Inflammatory macrophage treated with lipopolysaccharide for 1 hour (primary cell): Measurements from ENCODE around the gene PCSK9.

Source experiments
- DNase-seq, 2 donors: peaks; one replicate each; pipeline ENCODE4 v3.0.0-alpha.2; 2020 to 2022

Gene PCSK9

DNA sequence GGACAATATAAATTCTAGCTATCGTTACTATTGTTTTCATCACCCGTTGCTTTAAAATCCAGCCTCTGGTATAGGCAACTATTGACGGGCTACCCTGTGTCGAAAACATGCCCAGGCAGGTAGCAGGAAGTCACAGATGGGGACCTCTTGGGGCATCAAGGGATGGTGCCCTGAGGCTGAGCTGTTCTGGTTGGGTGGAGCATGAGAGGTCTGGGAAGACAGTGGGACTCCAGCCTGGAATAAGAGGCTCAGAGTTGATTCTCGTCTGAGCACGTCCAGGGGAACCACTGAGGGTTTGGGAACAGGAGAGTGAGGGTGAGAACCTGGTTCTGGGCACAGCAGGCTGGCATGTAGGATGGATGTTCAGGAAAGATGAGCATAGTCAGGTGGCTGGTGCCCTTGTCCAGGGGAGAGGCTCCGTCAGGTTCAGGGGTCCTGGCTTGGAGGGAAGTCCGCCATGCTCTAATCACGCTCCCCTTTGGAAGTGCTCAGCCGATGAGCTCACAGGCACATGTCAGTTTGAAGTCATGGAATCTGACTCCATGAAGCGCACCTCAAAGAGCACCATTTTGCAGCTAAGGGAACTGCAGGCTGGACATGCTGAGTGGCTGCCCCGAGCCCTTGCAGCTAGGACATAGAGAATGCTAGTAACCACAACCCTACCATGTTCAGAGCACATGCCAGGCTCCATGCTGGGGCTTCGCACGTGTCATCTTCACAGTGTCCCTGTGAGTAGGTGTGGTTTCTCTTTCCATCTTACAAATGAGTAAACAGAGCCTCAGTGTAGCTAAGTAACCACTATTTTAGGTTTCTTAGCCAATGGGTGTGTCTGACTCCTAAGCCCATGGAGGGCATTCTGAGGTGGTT lies 21.0 kb downstream of the PCSK9 start:
- DNase-seq = no peak

DNA sequence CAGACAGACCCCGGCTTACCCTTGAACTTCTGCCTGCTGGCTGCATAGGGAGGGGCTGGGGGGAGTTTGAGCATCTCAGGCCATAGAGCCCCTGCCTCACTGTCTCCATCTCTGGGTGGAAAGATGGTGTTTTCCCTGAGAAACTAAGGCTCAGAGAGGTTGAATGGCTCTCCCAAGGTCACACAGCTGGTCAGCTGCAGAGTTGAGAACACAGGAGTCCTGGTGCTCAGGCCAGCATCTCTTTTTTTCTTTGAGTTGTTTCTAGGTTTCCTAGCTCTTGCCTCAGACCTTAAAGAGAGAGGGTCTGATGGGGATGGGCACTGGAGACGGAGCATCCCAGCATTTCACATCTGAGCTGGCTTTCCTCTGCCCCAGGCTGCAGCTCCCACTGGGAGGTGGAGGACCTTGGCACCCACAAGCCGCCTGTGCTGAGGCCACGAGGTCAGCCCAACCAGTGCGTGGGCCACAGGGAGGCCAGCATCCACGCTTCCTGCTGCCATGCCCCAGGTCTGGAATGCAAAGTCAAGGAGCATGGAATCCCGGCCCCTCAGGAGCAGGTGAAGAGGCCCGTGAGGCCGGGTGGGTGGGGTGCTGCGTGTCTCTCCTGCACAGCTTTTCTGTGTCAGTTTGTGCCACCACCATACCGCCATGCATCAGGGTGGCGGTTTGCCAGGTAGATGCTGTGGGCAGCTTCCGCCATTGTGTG lies 21.8 kb downstream of the PCSK9 start:
- no peak for DNase-seq

DNA sequence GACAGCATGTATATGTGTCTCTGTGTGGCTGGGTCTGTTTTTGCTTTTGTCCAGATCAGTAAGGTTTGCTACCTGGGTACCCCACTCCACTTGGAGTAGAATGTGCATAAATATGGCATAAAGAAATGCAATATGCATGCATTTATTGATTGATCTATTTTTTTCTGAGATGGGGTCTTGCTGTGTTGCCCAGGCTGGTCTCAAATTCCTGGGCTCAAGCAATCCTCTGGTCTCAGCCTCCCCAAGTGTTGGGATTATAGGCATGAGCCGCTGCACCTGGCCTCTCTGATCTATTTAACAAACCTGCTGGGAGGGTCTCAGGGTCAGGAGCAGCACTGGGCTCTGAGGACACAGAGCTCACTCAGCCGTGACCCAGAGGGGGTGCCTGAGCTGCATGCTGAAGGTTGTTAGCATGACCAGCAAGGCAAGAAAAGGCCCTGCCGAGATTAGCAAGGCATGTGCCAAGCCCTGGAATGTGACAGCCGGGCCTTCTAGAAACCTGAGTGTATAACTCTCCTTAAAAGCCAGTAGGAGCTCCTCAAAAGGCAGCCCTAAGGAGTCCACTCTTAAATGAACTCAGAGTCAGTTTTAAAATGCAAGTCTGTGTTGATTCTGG lies 22.5 kb downstream of the PCSK9 start:
- no peak for DNase-seq

DNA sequence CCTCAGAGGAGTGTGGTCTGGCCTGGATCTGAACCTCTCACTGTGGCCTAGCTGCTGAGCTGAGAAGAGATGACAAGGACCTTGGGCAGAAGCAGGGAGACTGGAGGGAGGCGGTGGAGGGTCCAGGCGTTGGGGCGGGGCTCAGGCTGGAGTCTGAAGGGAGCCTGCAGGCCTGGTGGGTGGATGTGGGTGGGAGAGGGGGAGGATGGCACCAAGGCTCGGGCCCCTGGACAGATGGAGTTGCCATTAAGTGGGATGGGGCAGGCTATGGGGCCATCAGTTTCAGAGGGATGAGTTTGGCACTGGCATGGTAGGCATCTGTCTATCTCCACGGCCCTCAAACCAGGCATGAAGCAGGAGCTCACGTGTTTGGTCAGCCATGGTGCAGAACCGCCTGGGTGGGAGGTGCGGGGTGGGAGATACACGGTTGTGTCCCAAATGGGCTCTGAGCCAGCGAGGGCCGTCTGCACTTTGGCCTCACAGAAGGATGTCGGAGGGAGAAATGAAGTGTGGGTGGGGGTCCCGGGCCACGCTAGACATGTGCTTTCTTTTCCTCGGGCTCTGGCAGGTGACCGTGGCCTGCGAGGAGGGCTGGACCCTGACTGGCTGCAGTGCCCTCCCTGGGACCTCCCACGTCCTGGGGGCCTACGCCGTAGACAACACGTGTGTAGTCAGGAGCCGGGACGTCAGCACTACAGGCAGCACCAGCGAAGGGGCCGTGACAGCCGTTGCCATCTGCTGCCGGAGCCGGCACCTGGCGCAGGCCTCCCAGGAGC lies 23.6 kb downstream of the PCSK9 start:
- no peak for DNase-seq

DNA sequence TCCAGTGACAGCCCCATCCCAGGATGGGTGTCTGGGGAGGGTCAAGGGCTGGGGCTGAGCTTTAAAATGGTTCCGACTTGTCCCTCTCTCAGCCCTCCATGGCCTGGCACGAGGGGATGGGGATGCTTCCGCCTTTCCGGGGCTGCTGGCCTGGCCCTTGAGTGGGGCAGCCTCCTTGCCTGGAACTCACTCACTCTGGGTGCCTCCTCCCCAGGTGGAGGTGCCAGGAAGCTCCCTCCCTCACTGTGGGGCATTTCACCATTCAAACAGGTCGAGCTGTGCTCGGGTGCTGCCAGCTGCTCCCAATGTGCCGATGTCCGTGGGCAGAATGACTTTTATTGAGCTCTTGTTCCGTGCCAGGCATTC lies 24.2 kb downstream of the PCSK9 start:
- DNase-seq = no peak

DNA sequence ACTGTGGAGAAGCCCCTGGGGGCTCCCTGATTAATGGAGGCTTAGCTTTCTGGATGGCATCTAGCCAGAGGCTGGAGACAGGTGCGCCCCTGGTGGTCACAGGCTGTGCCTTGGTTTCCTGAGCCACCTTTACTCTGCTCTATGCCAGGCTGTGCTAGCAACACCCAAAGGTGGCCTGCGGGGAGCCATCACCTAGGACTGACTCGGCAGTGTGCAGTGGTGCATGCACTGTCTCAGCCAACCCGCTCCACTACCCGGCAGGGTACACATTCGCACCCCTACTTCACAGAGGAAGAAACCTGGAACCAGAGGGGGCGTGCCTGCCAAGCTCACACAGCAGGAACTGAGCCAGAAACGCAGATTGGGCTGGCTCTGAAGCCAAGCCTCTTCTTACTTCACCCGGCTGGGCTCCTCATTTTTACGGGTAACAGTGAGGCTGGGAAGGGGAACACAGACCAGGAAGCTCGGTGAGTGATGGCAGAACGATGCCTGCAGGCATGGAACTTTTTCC lies 24.8 kb downstream of the PCSK9 start:
- no peak for DNase-seq

DNA sequence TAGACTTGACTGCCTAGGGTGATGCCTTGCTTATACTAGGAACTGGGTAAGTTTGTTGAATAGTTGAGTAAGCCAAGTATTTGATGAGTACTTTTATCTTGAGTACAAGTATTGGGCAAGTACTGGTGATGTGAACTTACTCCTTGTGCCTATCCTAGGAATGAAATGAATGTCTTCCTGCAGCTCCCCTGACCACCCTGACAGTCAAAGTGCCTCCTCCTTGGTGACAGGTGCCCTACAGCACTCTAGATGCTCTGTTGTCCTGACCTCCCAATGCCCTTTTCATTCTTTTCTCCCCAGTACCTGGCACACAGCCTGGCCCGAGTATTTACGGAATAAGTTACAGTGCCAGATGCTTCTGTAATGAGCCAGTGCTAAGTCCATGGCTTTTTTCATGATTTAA lies 25.5 kb downstream of the PCSK9 start:
- no peak for DNase-seq

DNA sequence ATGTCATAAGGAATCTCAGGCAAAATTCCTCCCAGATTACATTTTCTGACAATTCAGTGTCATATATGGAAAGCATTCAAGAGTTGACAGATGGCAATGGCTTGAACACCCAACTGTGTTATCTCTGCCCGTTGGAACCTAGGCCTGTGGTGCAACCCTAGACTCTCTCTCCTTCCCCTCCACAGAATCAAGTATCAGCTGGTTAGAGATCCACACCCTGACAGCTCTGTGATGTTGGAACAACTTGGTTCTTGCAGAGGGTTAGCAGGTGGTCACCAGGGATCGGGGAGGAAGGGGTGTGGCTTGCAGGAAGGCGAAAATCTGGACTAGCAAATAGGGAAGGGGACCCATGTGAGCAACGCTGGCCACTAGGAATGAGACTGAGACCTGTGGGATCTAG lies 26.3 kb downstream of the PCSK9 start:
- no peak for DNase-seq

DNA sequence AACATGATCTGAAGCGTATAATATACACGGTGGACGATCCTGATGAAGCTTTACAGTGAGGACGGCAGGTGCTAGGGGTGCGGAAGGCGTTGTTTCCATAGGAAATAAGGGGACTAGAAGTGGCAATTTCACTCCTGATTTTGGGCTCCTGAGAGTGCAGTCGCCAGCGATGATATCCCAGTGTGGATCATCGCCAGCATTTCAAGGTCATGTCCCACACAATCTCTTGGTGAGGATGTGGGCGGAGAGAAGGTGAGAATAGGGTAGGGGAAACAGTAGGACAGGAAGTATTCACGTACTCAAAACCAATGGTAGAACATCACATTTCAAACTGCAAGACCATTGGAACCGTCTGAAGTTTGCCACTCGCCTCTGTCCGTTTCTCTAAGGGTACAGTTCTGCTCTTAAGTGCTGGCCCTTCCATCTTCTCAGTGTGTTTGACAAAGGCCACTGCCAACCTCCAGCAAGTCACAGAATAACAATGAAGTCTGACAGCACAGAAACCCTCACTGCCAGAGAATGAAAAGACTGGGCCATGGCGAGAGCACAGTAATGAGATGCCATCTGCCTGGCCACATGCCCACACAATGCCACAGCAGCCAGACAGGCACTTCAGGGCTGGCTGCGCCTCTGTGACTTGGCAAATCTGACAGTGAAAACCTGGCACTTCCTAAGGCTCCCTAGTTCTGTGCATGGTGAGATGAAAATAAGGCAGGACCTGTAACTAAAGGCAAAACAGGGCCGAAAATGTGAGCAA lies 27.9 kb downstream of the PCSK9 start:
- no peak for DNase-seq

DNA sequence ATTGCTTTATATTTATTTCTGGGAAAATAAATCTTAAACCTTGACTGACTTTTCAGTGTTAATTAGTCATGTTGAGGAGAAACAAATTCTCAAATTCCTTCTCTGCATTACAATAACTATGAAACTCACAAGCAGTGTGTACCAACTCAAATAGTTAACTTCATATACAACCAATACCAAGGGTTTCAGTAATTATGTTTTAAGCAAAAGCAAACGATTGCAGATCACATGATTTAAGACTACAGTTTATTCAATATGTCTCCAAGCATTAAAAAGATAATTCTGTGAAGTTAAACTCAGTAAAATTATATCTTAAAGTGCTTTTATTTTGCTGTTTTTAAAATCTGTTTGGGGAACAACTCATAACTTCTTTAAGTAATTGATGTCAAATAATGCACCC lies 28.6 kb downstream of the PCSK9 start:
- no peak for DNase-seq

DNA sequence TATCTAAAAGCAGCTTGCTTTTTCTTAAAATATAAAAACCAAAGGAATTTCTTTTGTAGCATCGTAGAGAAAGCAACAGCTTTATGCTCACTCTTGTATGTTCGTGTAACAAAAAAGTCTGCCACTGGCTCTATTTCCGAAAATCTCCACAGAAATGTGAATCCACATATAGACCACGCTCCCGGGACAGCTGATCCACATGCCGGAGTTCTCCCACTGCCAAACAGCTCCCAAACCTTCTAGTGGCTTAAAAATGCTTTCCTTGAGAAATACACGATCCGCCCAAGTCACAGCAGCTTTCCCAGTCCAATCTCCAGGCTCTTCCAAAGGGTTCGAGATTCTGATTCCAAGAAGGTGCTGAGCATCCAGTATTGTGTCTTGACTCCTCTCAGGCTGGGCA lies 29.3 kb downstream of the PCSK9 start:
- no peak for DNase-seq

DNA sequence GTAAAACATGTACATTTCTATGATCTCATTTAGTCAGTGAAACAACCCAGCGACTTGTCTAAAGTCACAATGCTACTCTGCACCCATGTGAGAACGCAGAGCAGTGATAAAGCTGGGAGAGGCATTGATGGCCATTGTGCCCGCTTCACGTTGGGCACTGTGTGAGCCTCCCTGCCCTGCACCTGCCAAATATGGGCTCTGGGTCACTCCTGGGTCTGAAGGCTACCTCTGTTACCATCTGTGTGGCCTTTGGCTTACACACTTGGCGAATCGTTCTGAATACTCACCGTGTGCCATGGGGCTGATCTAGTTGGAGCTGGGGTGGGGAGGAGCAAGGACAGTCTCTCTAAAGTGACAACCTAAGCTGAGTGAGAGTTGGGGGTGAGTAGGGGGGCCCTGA lies 29.9 kb downstream of the PCSK9 start:
- DNase-seq = no peak

DNA sequence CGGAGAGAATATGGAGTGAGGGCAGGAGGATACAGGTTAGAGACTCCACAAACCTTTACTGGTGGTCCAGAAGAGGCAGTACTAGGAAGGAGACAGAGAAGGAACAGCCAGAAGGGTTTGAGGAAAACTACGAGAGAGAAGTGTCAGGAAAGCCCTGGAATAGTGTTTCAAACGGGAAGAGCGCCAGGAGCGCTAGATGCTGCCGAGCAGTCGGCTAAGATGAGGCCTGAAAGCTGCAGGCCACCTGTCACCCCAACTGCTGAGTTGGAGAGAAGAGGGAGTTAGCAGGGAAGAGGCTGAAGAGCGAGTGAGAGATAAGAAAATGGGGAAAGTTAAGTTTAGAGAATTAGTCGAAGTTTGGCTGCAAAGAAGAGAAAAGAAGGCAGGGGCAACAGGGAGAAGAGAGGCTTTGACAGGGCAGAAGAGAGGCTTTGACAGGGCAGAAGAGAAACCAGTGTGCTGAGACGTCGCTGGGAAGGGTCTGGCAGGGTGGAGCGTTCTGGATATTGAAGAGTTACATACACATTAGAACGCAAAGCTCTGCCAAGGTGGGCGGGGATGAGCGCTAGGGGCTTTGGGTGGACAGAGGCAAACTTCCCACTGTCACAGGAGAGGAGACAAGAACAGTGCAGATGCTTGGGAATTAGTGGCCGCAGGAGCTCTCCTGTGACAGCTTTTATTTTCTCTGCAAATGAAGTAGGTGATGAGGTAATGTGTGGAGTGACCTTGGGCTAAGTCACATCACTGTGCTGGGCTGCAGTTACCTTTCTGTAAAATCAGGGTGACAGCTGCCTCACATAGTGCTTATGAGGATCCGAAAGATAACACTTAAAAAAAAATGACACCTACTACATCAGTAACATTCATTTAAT lies 31.2 kb downstream of the PCSK9 start:
- DNase-seq = no peak

DNA sequence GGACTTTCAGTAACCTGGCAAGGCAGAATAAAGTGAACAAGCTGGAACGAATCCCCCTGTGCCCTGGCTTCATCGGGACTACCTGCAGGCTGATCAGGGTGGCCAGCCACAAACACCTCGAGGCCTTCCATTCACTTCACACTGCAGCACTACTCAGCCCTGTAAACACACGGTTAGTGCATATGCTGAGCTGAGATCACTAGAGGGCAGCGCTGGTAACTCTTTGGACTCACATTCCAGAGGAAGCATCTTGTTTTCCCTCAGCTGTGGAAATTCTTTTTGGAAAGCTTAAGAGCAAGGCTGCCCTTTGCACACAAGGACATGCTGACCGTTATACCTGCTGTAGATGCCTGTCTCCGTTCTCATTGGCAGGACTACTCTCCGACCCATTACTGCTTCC lies 32.1 kb downstream of the PCSK9 start:
- peak in 1 of 2 donors; percentile 33 for DNase-seq

DNA sequence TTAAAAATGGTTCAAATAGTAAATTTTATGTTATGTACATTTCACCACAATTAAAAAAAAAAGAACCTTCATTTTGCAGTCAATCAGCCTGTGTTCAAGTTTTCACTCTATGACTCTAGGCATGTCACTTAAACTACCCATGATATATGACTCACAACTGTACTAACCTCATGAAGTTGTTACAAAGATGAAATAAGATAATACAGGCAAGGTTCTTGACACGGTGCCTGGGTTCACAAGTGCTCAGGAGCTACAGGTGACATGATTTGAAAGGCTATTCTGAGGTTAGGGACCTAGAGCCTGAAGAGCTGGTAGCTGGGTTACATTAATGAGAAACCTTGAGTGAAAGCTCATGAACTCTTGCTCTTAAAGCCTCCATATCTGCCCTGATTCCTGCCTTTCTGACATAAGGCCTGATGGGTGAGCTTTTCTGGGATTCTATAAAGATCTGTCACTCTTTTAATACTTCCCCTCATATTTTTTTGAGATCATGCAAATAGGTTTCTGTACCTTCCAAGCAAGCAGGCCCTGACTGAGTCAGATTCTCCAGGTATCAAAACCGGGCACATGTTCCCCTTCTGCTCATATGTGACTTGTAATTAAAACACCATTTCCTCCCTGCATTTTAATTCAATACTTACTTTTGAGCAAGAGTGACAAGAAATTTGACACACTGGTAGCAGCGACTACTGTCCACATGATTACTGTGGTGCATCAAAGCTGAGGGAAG lies 34.0 kb downstream of the PCSK9 start:
- no peak for DNase-seq

DNA sequence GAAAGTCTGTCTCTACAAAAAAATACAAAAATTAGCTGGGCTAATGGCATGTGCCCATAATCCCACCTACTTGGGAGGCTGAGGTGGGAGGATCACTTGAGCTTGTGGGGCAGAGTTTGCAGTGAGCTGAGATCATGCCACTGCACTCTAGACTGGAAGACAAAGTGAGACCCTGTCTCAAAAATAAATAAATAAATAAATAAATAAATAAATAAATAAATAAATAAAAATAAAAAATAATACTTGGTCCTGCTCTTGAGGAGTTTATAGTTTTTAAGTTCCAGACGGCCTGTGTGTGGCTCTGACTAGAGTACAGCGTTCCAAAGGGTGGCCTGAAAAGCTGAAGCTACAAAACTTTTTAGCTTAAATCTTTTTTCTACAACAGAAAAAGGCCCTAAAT lies 35.1 kb downstream of the PCSK9 start:
- DNase-seq = no peak

DNA sequence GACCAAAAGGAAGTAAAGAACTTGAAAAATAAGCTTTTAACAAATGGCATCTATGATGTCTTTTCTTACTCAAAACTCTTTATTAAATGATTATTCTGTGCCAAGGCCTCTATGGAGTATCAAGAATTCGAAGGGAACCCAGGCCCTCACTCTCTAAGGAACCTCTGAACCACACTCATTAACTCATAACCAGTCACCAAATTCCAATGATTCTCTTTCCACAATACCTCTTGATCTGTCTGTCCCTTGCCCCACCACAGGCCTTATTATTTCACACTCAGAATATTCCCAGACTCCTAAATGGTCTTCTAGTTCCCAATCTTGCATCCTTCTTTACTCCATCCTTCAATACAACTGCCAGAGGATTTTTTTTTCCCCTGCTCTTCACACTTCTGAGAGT lies 37.0 kb downstream of the PCSK9 start:
- DNase-seq = no peak

DNA sequence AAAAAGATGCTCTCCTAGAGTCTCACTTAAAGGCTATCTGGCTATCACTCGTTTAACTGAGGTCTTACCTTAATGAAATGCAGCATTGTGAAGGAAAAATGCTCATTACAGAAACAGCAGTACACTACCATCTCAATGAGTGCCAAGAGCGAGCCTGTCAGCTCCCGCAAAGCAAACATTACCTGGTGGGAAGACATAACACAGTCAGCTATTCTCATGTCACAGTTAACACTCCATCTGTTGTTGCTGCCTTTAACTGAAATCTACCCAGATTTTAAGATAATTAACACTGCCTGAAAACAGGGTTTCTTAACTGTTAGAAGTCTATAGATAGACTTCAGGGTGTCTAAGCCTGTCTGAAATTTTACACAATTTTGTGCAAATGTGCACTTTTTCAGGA lies 39.1 kb downstream of the PCSK9 start:
- no peak for DNase-seq

DNA sequence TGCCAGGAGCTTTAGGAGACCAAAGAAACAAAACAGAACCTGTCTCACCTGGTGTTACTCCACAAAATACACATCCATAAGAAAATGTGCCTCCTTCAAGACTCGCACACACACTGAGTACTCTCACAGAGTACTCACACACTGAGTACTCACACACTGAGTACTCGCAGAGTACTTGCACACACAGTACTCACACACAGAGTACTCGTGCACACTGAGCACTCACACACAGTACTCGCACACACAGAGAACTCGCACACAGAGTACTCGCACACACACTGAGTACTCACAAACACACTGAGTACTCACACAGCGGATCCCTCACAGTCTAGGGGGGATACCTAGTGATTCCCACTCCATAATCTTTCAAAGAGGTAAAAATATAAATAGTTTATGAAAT lies 40.3 kb downstream of the PCSK9 start:
- DNase-seq = no peak

DNA sequence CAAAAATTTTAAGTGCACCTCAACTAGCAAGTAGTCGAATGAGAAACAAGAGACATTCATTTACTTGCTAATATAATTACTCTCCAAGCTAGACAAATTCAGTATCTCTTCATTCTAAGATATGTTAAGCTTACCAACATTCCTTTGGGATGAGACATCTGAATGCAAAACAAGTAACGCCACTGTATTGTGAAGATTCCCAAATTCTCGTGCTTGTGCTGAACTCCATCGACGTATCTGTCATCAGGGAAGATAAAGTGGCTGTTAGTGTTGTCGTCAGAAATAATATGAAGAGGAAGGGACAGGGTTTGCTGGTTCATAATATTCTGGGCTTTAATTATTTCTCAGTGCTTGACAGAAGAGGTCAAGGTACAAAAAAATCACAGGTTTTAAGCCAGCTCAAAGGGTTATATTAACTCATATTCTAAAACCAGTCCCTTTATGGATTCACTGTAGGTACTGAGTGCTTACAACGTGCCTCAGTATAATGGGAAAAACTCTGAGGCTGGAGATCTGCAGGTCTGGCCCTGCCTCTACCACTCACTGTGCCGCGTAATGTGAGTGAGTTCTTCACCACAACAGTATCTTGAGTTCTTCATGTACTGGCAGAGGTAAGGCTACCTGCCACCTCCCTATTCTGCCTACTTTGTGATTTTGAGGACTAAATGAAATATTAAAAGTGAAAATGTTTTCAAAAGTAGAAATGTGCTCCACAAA lies 42.0 kb downstream of the PCSK9 start:
- DNase-seq = no peak
